ENCODE results near the gene DENND2A. TPM values are rescaled to one million over a fixed set of nuclear protein-coding genes. Genes with fewer than 3 reads are reported as not detected.
A peak's percentile ranks its signal among the peaks of the same experiment; 100 is the strongest.

Gene DENND2A
- total RNA-seq, 1 donor from 2014 or later: 29.8 TPM

DNA sequence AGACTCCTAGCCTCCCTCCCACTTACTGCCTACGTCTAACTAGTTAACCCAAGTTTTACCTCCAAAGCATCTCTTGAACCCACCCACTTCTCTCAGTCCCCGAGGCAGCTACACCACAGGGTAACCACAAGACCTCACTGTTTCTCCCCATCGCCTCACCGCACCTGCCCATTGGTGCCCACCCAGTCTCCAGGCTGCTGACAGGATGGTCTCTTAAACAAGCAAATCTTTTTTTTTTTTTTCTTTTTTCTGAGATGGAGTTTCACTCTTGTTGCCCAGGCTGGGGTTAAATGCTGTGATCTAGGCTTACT is 47.0 kb downstream of the DENND2A start:
- Mint-ChIP-seq H3K27me3 (ENCODE audit: low read depth) (no peaks in the 10 kb centered on the region), H3K27ac (ENCODE audit: unreplicated experiment) (no peak overlapping the region), H3K36me3 (ENCODE audit: low read depth) (peaks cover 2% of the 10 kb centered on the region), H3K4me1 (no peaks in the 10 kb centered on the region), H3K9me3 (no peaks in the 10 kb centered on the region), H3K4me3 (no peak overlapping the region)
- no peak for DNase-seq (ENCODE audit: low read depth, low spot score)
- TF ChIP-seq, protein P1, sequence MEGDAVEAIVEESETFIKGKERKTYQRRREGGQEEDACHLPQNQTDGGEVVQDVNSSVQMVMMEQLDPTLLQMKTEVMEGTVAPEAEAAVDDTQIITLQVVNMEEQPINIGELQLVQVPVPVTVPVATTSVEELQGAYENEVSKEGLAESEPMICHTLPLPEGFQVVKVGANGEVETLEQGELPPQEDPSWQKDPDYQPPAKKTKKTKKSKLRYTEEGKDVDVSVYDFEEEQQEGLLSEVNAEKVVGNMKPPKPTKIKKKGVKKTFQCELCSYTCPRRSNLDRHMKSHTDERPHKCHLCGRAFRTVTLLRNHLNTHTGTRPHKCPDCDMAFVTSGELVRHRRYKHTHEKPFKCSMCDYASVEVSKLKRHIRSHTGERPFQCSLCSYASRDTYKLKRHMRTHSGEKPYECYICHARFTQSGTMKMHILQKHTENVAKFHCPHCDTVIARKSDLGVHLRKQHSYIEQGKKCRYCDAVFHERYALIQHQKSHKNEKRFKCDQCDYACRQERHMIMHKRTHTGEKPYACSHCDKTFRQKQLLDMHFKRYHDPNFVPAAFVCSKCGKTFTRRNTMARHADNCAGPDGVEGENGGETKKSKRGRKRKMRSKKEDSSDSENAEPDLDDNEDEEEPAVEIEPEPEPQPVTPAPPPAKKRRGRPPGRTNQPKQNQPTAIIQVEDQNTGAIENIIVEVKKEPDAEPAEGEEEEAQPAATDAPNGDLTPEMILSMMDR (conservative IDR thresholded peaks at IDR 0.05): no peak

DNA sequence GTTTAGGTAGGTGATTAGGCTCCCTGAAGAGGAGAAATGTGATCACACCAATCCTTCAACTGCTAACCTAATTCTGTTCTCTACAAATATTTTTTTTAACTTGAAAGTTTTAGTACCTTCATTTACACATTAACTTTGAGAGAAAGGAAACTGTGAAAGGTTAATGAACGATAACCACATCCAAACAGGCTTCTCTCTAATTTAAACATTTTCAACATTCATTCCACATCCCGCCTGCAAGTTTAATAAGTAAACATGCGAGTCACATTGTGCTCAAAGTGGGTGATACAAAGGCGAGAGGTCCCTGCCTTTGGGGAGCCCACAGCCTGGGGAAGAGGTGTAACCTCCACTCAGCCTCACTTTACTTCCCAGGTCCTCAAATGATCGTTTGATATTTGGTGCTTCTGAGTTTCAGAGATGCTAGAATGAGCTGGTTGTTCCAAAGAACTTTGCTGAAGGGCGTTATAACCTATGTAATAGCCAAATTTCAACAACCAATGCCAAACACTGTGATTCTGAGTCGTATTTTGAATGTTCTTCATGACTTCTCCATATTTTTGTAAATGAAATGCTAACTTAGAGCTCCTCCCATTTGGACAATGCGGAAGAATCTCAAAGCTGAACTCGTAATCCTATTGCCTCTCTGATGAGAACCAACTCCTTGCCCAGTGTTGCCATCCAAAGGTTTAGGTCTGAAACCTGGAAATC is 47.5 kb downstream of the DENND2A start:
- H3K27ac Mint-ChIP-seq (ENCODE audit: unreplicated experiment): peak overlapping the region; percentile 48
- H3K27me3 Mint-ChIP-seq (ENCODE audit: low read depth): no peaks in the 10 kb centered on the region
- no peaks in the 10 kb centered on the region for H3K9me3 Mint-ChIP-seq
- TF ChIP-seq, protein P1 (conservative IDR thresholded peaks at IDR 0.05): no peak
- no peak overlapping the region for H3K4me3 Mint-ChIP-seq
- no peaks in the 10 kb centered on the region for H3K4me1 Mint-ChIP-seq
- no peak for DNase-seq (ENCODE audit: low read depth, low spot score)
- H3K36me3 Mint-ChIP-seq (ENCODE audit: low read depth): peaks cover 2% of the 10 kb centered on the region

DNA sequence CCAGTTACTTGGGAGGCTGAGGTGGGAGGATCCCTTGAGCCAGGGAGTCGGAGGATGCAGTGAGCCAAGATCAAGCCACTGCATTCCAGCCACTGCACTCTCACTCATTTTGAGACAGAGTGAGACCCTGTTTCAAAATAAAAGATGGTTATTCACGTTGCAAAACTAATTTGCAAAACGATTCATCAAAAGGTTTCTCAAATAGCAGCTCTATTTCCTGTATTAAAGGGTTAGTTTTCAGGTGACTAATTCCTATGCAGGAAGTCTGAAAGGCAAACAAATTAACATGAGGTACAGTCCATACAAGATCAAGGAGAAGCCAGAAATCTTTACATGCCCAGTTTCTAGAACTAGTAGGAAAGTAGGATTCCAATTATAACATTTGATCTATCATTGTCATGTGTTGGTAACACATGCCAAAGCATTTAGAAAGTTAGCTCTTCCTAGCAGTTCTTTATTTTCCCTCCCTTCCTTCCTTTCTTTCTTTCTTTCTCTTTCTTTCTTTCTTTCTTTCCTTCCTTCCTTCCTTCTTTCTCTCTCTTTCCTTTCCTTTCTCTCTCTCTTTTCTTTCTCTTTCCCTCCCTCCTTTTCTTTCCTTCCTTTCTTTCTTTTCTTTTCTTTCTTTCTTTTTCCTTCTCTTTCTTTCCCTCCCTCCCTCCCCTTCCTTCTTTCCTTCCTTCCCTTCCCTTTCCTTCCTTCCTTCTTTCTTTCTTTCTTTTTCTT is 49.3 kb downstream of the DENND2A start:
- H3K4me1 Mint-ChIP-seq: no peaks in the 10 kb centered on the region
- no peaks in the 10 kb centered on the region for H3K9me3 Mint-ChIP-seq
- no peak overlapping the region for H3K27ac Mint-ChIP-seq (ENCODE audit: unreplicated experiment)
- H3K36me3 Mint-ChIP-seq (ENCODE audit: low read depth): peaks cover 9% of the 10 kb centered on the region
- TF ChIP-seq, protein P1 (conservative IDR thresholded peaks at IDR 0.05): no peak
- DNase-seq (ENCODE audit: low read depth, low spot score): no peak
- no peak overlapping the region for H3K4me3 Mint-ChIP-seq
- no peaks in the 10 kb centered on the region for H3K27me3 Mint-ChIP-seq (ENCODE audit: low read depth)

DNA sequence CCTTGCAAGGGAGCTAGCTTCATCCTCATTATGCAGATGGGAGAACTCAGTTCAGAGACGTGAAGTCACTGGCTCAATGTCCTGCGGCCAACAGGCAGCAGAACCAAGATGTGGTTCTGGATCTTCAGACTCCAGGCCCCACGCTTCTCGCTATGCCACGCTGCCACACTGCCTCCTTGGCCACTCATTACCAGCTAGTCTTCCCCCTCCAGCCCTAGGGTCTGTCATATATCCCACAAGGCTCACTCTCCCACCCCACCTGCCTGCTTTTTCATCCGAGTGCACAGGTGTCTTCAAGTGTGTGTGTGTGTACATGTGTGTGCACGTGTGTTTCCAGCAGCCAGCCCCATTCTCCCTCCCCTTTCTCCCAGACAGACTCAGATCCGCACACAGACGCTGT is 53.4 kb downstream of the DENND2A start:
- Mint-ChIP-seq H3K4me1 (no peaks in the 10 kb centered on the region), H3K36me3 (ENCODE audit: low read depth) (peaks cover 11% of the 10 kb centered on the region), H3K9me3 (no peaks in the 10 kb centered on the region), H3K27ac (ENCODE audit: unreplicated experiment) (no peak overlapping the region), H3K27me3 (ENCODE audit: low read depth) (no peaks in the 10 kb centered on the region), H3K4me3 (no peak overlapping the region)
- TF ChIP-seq, protein P1 (conservative IDR thresholded peaks at IDR 0.05): no peak
- no peak for DNase-seq (ENCODE audit: low read depth, low spot score)

DNA sequence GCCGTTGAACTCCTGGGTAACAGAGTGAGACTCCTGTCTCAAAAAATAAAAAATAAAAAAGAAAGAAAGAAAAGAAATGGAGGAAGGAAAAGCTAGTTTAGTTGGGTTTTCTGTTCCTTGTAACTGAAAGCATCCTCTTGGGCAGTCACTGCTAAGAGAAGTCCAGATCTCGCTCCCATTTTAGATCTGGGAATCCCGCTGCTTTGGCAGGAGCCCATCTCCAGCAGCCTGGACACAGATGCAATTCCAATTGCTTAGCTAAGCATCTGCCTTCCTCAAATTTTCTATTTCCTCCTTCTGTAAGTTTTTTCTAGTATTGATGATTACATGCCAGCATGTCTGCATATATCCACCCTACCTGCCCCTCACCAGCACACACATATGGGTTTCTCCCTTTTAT is 54.1 kb downstream of the DENND2A start:
- Mint-ChIP-seq H3K4me1 (no peaks in the 10 kb centered on the region), H3K36me3 (ENCODE audit: low read depth) (peaks cover 11% of the 10 kb centered on the region), H3K4me3 (no peak overlapping the region), H3K9me3 (no peaks in the 10 kb centered on the region), H3K27ac (ENCODE audit: unreplicated experiment) (no peak overlapping the region), H3K27me3 (ENCODE audit: low read depth) (no peaks in the 10 kb centered on the region)
- no peak for DNase-seq (ENCODE audit: low read depth, low spot score)
- TF ChIP-seq, protein P1 (conservative IDR thresholded peaks at IDR 0.05): no peak
